ENCODE data around the gene SPTLC1. TPM values are rescaled to one million over a fixed set of nuclear protein-coding genes. Genes with fewer than 3 reads are reported as not detected.
"Not testable (repeated sequence)": the region's sequence is repeated elsewhere in the genome, so short reads cannot be mapped to it uniquely, and the experiment has no call there.

SPTLC1 gene
- total RNA-seq, 1 experiment from 2014 or later, result 63.3 TPM

GRCh38 chr9:92136184-92136858 is 21.1 kb upstream of the SPTLC1 start:
- Histone ChIP-seq H3K36me3 (ENCODE audit: low read depth, low read length) (no peaks in the 10 kb centered on the region), H3K4me2 (ENCODE audit: low read length) (no peak overlapping the region), H3K9me2 (replicated peaks; ENCODE audit: low read length) (no peaks in the 10 kb centered on the region), H3K4me1 (ENCODE audit: insufficient read depth, low read length) (peaks cover 10% of the 10 kb centered on the region; the same call in 1 of the 2 replicates), H3F3A (ENCODE audit: low read length, unreplicated experiment) (no peaks in the 10 kb centered on the region), H3K9ac (ENCODE audit: low read length) (no peak overlapping the region), H3K79me2 (ENCODE audit: low read length) (no peaks in the 10 kb centered on the region), H3K27ac (ENCODE audit: low read length) (no peak overlapping the region), H3K4me3 (ENCODE audit: low read length) (no peak overlapping the region), H3K27me3 (ENCODE audit: low read length) (no peaks in the 10 kb centered on the region), H2AFZ (ENCODE audit: low read length) (no peak overlapping the region), H4K20me1 (ENCODE audit: low read length) (no peaks in the 10 kb centered on the region), H3K9me3 (ENCODE audit: low read length) (no peaks in the 10 kb centered on the region)
- no TSS peak for BruUV-seq (replicated peaks)
- CTCF ChIA-PET, result no interaction called here
- intact Hi-C loops (cut with micrococcal nuclease), result no loop called here
- TF ChIP-seq, protein P1, sequence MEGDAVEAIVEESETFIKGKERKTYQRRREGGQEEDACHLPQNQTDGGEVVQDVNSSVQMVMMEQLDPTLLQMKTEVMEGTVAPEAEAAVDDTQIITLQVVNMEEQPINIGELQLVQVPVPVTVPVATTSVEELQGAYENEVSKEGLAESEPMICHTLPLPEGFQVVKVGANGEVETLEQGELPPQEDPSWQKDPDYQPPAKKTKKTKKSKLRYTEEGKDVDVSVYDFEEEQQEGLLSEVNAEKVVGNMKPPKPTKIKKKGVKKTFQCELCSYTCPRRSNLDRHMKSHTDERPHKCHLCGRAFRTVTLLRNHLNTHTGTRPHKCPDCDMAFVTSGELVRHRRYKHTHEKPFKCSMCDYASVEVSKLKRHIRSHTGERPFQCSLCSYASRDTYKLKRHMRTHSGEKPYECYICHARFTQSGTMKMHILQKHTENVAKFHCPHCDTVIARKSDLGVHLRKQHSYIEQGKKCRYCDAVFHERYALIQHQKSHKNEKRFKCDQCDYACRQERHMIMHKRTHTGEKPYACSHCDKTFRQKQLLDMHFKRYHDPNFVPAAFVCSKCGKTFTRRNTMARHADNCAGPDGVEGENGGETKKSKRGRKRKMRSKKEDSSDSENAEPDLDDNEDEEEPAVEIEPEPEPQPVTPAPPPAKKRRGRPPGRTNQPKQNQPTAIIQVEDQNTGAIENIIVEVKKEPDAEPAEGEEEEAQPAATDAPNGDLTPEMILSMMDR (conservative IDR thresholded peaks at IDR 0.05; ENCODE audit: low read depth, low read length), result no peak
- TF ChIP-seq EZH2phosphoT487 (IDR thresholded peaks at IDR 0.05; ENCODE audit: borderline replicate concordance, low read length) (no peak), EZH2 (IDR thresholded peaks at IDR 0.05; ENCODE audit: low read length, unreplicated experiment) (no peak)
- DNase-seq (no peak), ATAC-seq (no peak)
- POLR2A ChIA-PET (ENCODE audit: unreplicated experiment), result no interaction called here

GRCh38 chr9:92135576-92135975 is 20.4 kb upstream of the SPTLC1 start:
- Histone ChIP-seq H3K36me3 (ENCODE audit: low read depth, low read length) (no peaks in the 10 kb centered on the region), H3K4me2 (ENCODE audit: low read length) (no peak overlapping the region), H3K9me2 (replicated peaks; ENCODE audit: low read length) (no peaks in the 10 kb centered on the region), H3F3A (ENCODE audit: low read length, unreplicated experiment) (no peaks in the 10 kb centered on the region), H3K4me3 (ENCODE audit: low read length) (no peak overlapping the region), H3K9ac (ENCODE audit: low read length) (no peak overlapping the region), H3K27me3 (ENCODE audit: low read length) (no peaks in the 10 kb centered on the region), H4K20me1 (ENCODE audit: low read length) (no peaks in the 10 kb centered on the region), H2AFZ (ENCODE audit: low read length) (no peak overlapping the region), H3K79me2 (ENCODE audit: low read length) (no peaks in the 10 kb centered on the region), H3K4me1 (ENCODE audit: insufficient read depth, low read length) (peaks cover 9% of the 10 kb centered on the region; the same call in 1 of the 2 replicates), H3K9me3 (ENCODE audit: low read length) (no peaks in the 10 kb centered on the region), H3K27ac (ENCODE audit: low read length) (no peak overlapping the region)
- intact Hi-C loops (cut with micrococcal nuclease), result no loop called here
- ChIA-PET CTCF (no interaction called here), POLR2A (ENCODE audit: unreplicated experiment) (no interaction called here)
- ATAC-seq, result no peak
- no peak for TF ChIP-seq EZH2phosphoT487 (IDR thresholded peaks at IDR 0.05; ENCODE audit: borderline replicate concordance, low read length)
- BruUV-seq (replicated peaks), result no TSS peak
- no peak for DNase-seq

- Histone ChIP-seq H2AFZ (ENCODE audit: low read length) (peak overlapping the region; percentile 56), H3K4me2 (ENCODE audit: low read length) (peak overlapping the region; percentile 74), H3K79me2 (ENCODE audit: low read length) (no peaks in the 10 kb centered on the region), H3K4me3 (ENCODE audit: low read length) (peak overlapping the region; percentile 53), H3K9ac (ENCODE audit: low read length) (no peak overlapping the region), H3K4me1 (ENCODE audit: insufficient read depth, low read length) (peaks cover 5% of the 10 kb centered on the region; the same call in 1 of the 2 replicates), H3F3A (ENCODE audit: low read length, unreplicated experiment) (no peaks in the 10 kb centered on the region), H3K27me3 (ENCODE audit: low read length) (no peaks in the 10 kb centered on the region), H3K27ac (ENCODE audit: low read length) (no peak overlapping the region), H4K20me1 (ENCODE audit: low read length) (no peaks in the 10 kb centered on the region), H3K36me3 (ENCODE audit: low read depth, low read length) (no peaks in the 10 kb centered on the region), H3K9me2 (replicated peaks; ENCODE audit: low read length) (no peaks in the 10 kb centered on the region), H3K9me3 (ENCODE audit: low read length) (no peaks in the 10 kb centered on the region)
- peak; percentile 75 for ATAC-seq
- DNase-seq, result peak; percentile 90
- ChIA-PET CTCF (no interaction called here), POLR2A (ENCODE audit: unreplicated experiment) (interaction anchor here (0.6 to 0.7 kb wide), 2 partner anchors 95 to 710 kb away, joined by 3 read pairs; no protein-coding TSS in a partner anchor)
- BruUV-seq (replicated peaks), result no TSS peak
- TF ChIP-seq EZH2 (IDR thresholded peaks at IDR 0.05; ENCODE audit: low read length, unreplicated experiment), result no peak
- TF ChIP-seq, protein P1 (conservative IDR thresholded peaks at IDR 0.05; ENCODE audit: low read depth, low read length), result peak; percentile 79
- no peak for TF ChIP-seq EZH2phosphoT487 (IDR thresholded peaks at IDR 0.05; ENCODE audit: borderline replicate concordance, low read length)
- intact Hi-C loops (cut with micrococcal nuclease), result no loop called here
Observed at GRCh38 chr9:92133949-92134604, 18.9 kb upstream of the SPTLC1 start.

DNA sequence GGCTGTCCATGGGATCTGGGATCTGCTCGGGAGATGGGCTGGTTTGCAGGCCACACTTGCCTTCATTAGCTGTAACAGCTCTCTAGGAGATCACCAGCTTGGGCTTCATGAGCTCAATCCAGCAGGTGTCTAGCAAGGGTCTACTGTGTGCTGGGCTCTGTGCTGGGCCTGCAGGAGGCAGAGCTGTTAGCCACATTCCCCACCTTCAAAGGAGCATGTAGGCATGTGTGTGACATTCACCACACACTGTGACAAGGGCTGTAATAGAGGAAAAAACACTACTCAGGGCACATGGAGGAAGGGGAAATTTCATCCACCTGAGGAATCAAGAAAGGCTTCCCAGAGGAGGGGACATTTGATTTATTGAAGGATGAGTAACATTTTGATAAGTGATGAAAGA is 17.7 kb upstream of the SPTLC1 start:
- ATAC-seq; H3K4me1 ChIP-seq (ENCODE audit: insufficient read depth, low read length); H4K20me1 ChIP-seq (ENCODE audit: low read length); H3K4me3 ChIP-seq (ENCODE audit: low read length); H3K27me3 ChIP-seq (ENCODE audit: low read length); H3K79me2 ChIP-seq (ENCODE audit: low read length); H3K4me2 ChIP-seq (ENCODE audit: low read length); H3K36me3 ChIP-seq (ENCODE audit: low read depth, low read length); BruUV-seq (replicated peaks); H2AFZ ChIP-seq (ENCODE audit: low read length); intact Hi-C loops (cut with micrococcal nuclease); H3K9ac ChIP-seq (ENCODE audit: low read length); H3K9me2 ChIP-seq (replicated peaks; ENCODE audit: low read length); H3K27ac ChIP-seq (ENCODE audit: low read length); DNase-seq; H3K9me3 ChIP-seq (ENCODE audit: low read length); POLR2A ChIA-PET (ENCODE audit: unreplicated experiment); CTCF ChIA-PET; H3F3A ChIP-seq (ENCODE audit: low read length, unreplicated experiment): not testable (repeated sequence)
